MG63 (cell line): ENCODE data around the gene ITPR2. TPM values are rescaled to one million over a fixed set of nuclear protein-coding genes. Genes with fewer than 3 reads are reported as not detected.

Experiments
- DNase-seq: peaks from one replicate; pipeline ENCODE4 v3.0.0-alpha.2; 2020
- H3K27me3 ChIP-seq: fragments of 250-450 bp; sonication (Bioruptor Pico); 2 replicates; pipeline ENCODE4 v1.5.1; 2020; ENCODE audit warnings: mild to moderate bottlenecking, moderate library complexity
- H3K36me3 ChIP-seq: fragments of 250-450 bp; sonication (Bioruptor Pico); 2 replicates; pipeline ENCODE4 v1.5.1; 2020; ENCODE audit warnings: mild to moderate bottlenecking, moderate library complexity
- H3K4me3 ChIP-seq: fragments of 250-450 bp; sonication (Bioruptor Pico); 2 replicates; pipeline ENCODE4 v1.5.1; 2020; ENCODE audit warnings: mild to moderate bottlenecking, moderate library complexity
- H3K9me3 ChIP-seq: fragments of 250-450 bp; sonication (Bioruptor Pico); 2 replicates; pipeline ENCODE4 v1.5.1; 2020; ENCODE audit warnings: mild to moderate bottlenecking, moderate library complexity
- total RNA-seq: library from RNA; depleted of rRNA; stranded (reverse); fragments of >200 nt; shearing (Covaris generic); gene quantifications from 2 replicates; pipeline ENCODE4 v1.2.3, GENCODE V29; 2014; ENCODE audit warnings: low replicate concordance

Gene ITPR2
- total RNA-seq, 1 experiment from 2014 or later = 4.6 TPM

DNA sequence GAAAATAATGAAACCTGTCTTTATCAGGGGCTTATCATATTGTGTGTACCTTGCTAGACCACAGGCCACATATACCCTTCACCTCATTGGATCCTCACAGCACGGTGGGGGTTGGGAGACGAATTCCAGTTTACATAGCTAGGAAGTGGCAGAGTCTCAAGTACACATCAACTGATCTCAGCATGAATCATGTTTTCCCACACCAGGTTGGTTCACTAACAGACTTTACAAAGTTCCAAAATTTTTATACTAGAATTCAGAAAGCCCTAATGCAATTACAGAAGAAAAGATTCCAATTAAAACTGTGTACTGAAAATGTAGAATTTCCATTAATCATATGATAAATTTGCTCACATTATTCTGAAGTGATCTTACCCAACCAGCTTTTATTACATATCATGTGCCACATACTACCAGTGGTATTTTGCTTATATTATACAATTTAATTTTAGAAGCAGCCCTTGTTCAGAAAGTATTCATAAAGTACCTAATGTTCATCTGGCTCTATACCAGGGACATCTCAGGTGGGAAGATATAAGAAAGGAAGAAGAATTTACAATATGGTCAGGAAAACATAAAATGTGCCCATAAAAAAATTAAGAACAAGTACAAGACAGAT lies 196.2 kb downstream of the ITPR2 start:
- H3K9me3 ChIP-seq = no peaks in the 10 kb centered on the region
- no peaks in the 10 kb centered on the region for H3K36me3 ChIP-seq
- no peak overlapping the region for H3K4me3 ChIP-seq
- H3K27me3 ChIP-seq = no peaks in the 10 kb centered on the region
- DNase-seq = peak; percentile 34

DNA sequence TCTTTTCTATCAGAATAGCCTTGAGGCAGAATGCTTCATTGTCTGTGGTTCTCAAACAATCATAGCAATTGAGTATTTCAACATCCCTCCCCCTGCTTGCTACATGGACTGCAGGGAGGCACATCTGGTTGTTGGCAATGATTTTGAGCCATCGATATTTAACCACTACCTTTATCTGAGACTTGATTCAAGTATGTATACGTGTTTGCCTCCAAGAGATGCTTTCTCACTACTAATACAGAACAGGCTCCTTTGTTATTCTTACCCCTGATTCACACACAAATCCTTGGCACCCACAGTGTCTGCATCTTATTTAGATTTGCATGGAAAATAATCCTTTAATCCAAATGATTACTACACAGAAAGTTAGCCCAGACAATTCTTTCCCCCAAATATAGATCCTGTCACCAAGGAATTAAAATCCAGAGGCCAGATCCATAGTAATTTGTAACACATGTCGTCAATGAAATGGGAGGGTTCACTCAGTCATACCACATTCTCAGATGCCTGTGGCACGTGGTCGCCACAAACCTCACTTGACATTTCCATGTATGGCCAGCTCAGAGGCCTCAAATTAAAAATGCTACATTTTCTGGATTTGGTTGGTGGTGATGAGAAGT lies 199.3 kb downstream of the ITPR2 start:
- Histone ChIP-seq H3K9me3 (no peaks in the 10 kb centered on the region), H3K27me3 (no peaks in the 10 kb centered on the region), H3K36me3 (no peaks in the 10 kb centered on the region), H3K4me3 (no peak overlapping the region)
- peak; percentile 65 for DNase-seq

DNA sequence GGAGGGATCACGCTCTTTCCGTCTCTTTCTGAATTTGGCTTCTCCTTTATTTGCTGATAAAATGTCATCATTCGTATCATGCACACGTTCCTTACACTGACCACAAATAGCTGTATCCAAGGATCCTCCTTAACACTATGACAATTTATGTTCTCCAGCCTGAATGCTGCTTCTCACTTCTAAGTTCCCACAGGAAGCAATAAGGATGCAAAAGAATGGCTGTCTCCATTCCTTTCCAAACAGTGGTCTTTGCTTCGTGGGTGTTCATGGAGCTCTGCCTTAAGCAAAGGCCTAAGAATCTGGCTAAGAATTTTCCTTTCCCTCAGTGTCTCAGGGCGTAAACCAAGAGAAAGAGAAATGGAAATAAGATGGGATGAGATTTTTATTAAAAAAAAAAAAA lies 200.2 kb downstream of the ITPR2 start:
- DNase-seq = no peak
- Histone ChIP-seq H3K36me3 (no peaks in the 10 kb centered on the region), H3K9me3 (no peaks in the 10 kb centered on the region), H3K4me3 (no peak overlapping the region), H3K27me3 (no peaks in the 10 kb centered on the region)

DNA sequence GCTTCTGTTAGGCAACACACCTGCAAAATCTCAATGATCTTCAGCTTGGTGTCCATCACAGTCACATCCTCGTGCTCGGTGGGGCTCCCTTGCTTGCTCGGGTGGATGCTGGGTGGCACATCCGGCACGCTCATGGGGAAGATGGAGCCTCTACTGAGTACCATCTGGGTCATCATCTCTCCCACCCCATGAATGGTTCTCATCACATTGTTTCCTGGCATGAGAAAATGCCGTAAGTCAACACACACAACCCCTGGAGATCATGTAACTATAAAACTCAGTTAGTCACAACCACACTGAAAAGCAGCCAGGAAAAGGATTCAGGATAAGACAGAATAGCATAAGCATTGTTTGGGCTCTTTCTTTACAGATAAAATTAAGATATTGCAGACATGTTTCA lies 201.1 kb downstream of the ITPR2 start:
- no peaks in the 10 kb centered on the region for H3K27me3 ChIP-seq
- no peaks in the 10 kb centered on the region for H3K9me3 ChIP-seq
- no peak overlapping the region for H3K4me3 ChIP-seq
- DNase-seq = no peak
- H3K36me3 ChIP-seq = no peaks in the 10 kb centered on the region

DNA sequence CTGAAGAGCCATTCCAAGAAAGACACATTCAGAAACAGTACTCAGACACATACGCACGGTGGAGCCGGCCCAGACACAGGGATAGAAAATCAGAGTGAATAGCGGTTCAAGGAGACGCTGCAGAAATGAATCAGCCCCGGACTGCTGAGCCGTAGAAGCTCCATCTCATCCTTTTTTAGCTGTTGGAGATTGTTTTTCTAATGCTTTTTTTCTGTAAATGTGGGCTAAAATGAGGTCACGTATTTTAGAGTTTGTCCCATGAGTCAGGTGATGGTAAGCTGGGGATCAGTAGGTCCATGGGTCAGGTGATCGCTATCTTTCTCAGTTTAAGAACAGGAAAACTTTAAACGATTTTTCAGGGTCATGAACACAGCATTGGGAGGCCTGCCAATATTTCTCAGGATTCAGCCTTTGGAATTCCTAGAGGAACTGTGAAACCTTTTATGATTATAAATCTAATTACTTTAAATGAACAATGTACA lies 202.4 kb downstream of the ITPR2 start:
- Histone ChIP-seq H3K4me3 (no peak overlapping the region), H3K9me3 (no peaks in the 10 kb centered on the region), H3K27me3 (no peaks in the 10 kb centered on the region), H3K36me3 (no peaks in the 10 kb centered on the region)
- DNase-seq = peak; percentile 9

DNA sequence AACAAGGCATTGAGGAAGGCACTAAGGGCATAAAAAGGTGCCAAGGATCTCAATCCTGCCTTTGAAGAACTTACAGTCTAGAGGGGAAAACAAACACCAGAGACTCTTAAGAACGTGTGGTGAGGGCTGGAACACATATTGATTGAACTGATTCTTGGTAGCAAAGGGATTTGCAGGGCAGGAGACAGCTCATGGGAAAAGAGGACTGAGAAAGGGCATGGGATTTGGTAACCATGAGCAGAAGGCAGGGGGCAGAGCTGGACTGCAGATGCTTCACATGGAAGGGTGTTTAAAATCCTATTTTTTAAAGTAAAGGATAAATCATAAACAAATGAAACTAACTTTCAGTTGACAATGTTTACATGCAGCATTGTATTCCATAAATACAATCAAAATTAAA lies 203.1 kb downstream of the ITPR2 start:
- DNase-seq = no peak
- Histone ChIP-seq H3K9me3 (no peaks in the 10 kb centered on the region), H3K4me3 (no peak overlapping the region), H3K27me3 (no peaks in the 10 kb centered on the region), H3K36me3 (no peaks in the 10 kb centered on the region)

DNA sequence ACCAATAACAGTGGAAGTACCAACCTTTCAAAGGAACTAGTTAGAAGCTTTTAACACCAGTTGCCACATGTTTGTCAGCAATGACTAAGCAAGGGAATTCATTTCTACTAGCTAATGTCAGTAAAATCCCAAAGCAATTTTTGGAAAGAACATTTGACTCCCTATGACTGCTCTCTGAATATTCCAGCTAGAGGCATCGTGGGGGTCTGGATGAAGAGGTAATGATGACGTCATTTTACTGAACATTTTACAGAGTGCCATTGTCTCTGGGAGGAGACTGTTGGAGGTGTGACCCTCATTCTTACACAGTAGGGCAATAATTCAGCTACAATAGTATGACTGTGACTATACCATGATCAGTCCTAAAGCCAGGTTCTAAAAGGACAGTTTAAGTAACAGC lies 204.8 kb downstream of the ITPR2 start:
- H3K36me3 ChIP-seq = no peaks in the 10 kb centered on the region
- no peak for DNase-seq
- no peaks in the 10 kb centered on the region for H3K27me3 ChIP-seq
- H3K4me3 ChIP-seq = no peak overlapping the region
- no peaks in the 10 kb centered on the region for H3K9me3 ChIP-seq

DNA sequence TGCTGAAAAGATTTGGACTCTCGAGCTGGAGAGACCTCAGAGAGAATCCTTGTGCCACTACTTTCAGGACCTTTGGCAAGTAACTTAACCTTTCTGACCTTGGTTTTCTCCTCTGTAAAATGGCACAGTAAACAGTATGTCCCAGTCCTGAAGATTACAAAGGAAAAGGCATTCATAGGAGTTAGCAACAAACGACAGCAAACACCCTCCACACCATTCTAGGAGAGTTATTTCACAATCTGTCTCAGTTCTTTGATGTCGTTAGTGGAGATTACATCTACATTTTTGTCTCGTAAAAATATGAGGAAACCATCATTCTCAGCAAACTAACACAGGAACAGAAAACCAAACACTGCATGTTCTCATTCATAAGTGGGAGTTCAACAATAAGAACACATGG lies 205.7 kb downstream of the ITPR2 start:
- Histone ChIP-seq H3K9me3 (no peaks in the 10 kb centered on the region), H3K27me3 (no peaks in the 10 kb centered on the region), H3K4me3 (no peak overlapping the region), H3K36me3 (no peaks in the 10 kb centered on the region)
- no peak for DNase-seq

DNA sequence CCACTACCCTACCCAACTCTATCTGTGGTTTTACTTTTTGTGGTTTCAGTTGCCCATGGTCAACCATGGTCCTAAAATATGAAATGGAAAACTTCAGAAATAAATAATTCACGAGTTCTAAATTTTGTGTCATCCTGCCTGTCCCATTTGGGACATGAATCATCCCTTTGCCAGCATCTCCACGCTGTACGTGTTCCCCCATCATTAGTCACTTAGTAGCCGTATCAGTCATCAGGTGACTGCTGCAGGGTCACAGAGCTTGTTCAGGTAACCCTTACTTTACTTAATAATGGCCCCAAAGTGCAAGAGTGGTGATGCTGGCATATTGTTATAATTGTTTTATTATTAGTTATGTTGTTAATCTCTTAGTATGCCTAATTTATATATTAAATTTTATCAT lies 209.9 kb downstream of the ITPR2 start:
- H3K9me3 ChIP-seq = no peaks in the 10 kb centered on the region
- no peak overlapping the region for H3K4me3 ChIP-seq
- H3K27me3 ChIP-seq = no peaks in the 10 kb centered on the region; the same call in 1 of the 2 replicates
- DNase-seq = no peak
- H3K36me3 ChIP-seq = no peaks in the 10 kb centered on the region

DNA sequence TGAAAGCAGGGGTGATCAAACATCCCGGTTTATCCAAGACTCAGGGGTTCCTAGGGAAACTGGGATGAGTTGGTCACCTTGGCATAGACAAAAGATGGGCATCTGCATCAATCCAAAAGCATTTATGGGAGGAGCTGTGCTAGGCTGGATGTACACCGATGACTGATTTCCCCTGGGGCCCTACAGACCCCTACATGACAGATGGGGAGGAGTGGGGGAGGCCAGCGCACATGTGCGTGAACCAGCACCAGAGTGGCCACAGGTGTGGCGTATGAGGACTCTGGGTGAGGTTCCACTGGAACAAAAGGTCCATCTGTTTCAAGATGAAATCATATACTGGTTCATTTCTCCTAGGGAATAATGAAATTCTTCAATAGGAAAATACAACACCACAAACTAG lies 210.4 kb downstream of the ITPR2 start:
- Histone ChIP-seq H3K27me3 (no peaks in the 10 kb centered on the region; the same call in 1 of the 2 replicates), H3K9me3 (no peaks in the 10 kb centered on the region), H3K36me3 (no peaks in the 10 kb centered on the region), H3K4me3 (no peak overlapping the region)
- DNase-seq = no peak

DNA sequence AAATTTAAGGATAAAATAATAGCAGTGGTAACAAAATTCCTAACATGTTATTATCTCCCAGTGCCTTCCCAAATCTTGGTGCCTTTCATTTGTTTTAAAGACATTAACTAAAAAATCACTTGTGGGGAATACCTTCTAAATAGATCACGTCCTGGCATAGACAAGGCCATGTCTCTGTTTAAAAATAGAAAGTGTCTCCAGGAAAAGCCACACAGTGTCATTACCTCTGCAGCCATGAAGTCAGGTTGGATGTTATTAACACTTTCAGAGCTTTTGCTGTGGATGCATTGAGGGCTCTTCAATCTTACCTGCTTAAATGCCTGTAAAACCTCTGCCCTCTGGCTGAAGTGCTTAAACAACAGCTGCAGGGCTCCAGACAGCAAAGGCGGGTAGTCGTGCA lies 211.1 kb downstream of the ITPR2 start:
- Histone ChIP-seq H3K4me3 (no peak overlapping the region), H3K36me3 (no peaks in the 10 kb centered on the region), H3K9me3 (no peaks in the 10 kb centered on the region), H3K27me3 (no peaks in the 10 kb centered on the region; the same call in 1 of the 2 replicates)
- no peak for DNase-seq

DNA sequence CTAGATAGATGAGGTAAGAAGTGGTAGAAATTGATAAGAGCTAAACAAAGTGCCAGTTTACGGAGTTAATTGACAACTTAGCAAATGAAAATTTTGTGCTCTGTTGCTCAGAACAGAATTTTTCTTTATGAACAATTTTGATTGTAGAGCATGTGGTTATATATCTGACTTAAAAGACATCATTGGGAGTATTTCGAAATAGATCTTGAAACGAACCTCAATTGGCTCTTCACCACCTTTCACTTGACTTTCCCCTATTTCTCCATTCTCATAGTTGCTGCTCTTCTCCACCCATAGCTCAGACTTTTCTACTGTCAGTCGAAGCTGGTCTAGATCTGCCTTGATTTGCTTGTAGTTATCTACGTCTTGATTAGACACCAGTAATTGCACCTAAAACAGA lies 212.1 kb downstream of the ITPR2 start:
- no peaks in the 10 kb centered on the region; the same call in 1 of the 2 replicates for H3K27me3 ChIP-seq
- no peaks in the 10 kb centered on the region for H3K36me3 ChIP-seq
- no peak overlapping the region for H3K4me3 ChIP-seq
- H3K9me3 ChIP-seq = no peaks in the 10 kb centered on the region
- no peak for DNase-seq

DNA sequence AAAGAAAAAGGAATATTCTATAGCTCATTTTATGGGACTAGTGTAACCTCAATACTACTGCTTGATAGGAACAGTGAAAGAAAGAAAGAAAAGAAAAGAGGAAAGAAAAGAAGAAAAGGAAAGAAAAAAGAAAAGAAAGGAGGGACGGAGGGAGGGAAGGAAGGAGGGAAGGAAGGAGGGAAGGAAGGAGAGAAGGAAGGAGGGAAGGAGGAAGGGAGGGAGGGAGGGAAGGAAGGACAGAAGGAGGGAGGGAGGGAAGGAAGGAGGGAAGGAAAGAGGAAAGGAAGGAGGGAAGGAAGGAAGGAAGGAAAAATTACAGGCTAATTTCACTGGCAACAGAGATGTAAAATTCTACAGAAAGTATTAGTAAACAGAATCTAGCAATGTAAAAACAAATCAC lies 215.5 kb downstream of the ITPR2 start:
- H3K4me3 ChIP-seq = no peak overlapping the region
- no peak for DNase-seq

DNA sequence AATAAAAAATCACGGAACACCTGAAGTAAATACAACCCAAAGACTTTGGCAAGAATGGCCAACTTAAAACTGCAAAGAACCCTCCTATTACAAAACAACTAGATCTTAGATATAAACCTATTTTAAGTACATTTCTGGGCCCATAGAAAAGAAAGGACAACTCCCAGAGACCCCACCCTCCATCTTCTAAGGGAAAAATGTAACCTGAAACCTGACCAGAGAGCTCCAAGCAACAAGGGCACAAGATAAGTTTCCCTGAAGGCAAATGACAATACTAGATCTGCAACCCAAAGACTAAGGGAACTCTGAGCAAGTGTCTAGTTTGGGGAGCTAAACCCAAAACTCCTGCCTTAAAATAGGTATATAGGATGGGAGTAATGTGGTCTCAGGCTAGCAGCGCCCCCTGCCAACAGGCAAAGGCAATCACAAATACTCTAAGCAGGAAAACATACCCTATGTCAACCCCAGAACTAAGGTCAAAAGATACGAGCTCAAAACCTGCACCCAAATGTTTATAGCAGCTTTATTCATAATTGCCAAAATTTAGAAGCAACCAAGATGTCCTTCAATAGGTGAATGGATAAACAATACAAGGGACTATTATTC lies 218.9 kb downstream of the ITPR2 start:
- DNase-seq = peak; percentile 28
- Histone ChIP-seq H3K27me3 (no peaks in the 10 kb centered on the region; the same call in 1 of the 2 replicates), H3K36me3 (no peaks in the 10 kb centered on the region), H3K4me3 (no peak overlapping the region), H3K9me3 (no peaks in the 10 kb centered on the region)

More for the DNA sequence above, 215.5 kb downstream of the ITPR2 start:
- H3K9me3 ChIP-seq = no peaks in the 10 kb centered on the region
- H3K36me3 ChIP-seq = no peaks in the 10 kb centered on the region
- H3K27me3 ChIP-seq = no peaks in the 10 kb centered on the region; the same call in 1 of the 2 replicates

DNA sequence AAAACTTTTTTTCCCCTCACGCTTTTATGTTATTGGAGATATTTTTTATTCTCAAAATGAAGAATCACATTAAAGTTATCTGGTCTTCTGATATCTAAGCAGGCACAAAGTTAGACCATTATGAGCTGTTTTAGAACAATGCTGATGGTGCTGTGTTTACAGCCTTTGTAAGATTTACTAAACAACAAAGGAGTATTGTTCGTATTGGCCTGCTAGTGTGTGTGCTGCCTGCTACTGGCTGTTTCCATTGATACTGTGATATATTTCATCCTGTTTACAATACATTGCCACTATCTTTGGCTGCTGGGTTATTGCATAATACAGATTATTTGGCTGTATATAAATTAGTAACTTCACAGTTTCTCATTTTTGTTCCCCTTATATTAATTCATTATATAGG lies 220.8 kb downstream of the ITPR2 start:
- Histone ChIP-seq H3K27me3 (no peaks in the 10 kb centered on the region), H3K36me3 (no peaks in the 10 kb centered on the region), H3K4me3 (no peak overlapping the region), H3K9me3 (no peaks in the 10 kb centered on the region)
- no peak for DNase-seq

DNA sequence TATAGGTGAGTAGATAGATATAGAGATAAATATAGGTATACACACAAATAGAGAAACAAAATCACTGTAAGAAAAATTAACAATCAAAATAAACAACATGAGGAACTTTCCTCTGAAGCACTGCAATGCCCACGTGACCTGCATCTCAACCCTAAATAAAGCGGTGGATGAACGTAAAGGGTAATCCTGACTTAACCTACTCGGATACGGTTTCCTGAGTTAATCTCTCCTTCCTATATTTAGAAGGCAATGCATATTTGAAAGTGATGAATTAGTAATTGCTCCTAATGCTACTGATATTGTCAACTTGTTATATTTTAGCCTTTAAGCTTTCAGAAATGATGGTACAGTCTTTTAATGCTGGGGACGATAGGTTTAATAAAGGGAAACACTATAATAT lies 221.4 kb downstream of the ITPR2 start:
- Histone ChIP-seq H3K9me3 (no peaks in the 10 kb centered on the region), H3K36me3 (no peaks in the 10 kb centered on the region), H3K27me3 (no peaks in the 10 kb centered on the region), H3K4me3 (no peak overlapping the region)
- no peak for DNase-seq

DNA sequence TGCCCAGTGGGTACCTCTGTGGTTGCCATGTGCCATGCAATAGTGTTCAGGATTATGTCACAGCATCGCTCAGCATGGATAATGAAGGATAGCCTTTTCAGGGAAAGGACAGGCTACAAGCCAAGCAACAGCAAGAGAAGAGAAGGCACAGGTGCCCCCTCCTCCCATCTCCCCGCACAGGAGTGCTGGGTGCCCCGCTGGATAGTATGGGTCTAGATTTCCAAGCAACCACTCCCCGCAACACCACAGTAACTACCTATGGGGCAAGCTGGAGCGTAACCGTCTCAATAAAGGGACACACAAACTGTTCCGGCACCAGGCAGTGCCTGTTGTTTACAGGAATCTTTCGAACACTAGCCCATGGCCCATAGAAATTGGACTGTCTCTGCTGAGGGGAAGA lies 222.2 kb downstream of the ITPR2 start:
- no peak overlapping the region for H3K4me3 ChIP-seq
- H3K9me3 ChIP-seq = no peaks in the 10 kb centered on the region
- H3K27me3 ChIP-seq = no peaks in the 10 kb centered on the region
- H3K36me3 ChIP-seq = no peaks in the 10 kb centered on the region
- no peak for DNase-seq

DNA sequence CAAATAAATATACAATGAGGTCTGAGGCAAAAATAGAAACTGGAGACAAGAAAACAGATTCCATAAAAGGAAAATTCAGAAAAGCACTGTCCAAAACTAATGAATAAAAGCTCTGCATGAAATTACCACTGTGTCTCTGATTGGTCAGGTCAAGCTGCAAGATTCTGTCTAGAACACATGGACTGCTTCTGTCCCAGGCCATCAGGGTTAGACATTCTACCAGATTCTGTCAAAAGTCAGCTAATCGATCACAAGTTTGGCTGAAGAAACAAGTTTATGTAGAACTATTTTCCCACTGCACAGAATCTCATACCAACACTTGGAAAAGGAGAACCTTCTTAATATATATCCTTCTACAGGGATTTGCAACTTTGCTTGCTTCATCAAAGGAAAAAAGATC lies 223.0 kb downstream of the ITPR2 start:
- Histone ChIP-seq H3K27me3 (no peaks in the 10 kb centered on the region), H3K36me3 (no peaks in the 10 kb centered on the region)
- no peak for DNase-seq

More for the DNA sequence above, 223.0 kb downstream of the ITPR2 start:
- no peak overlapping the region for H3K4me3 ChIP-seq
- no peaks in the 10 kb centered on the region for H3K9me3 ChIP-seq
